Measurements from ENCODE around the gene KRTDAP. TPM values are rescaled to one million over a fixed set of nuclear protein-coding genes. Genes with fewer than 3 reads are reported as not detected.

The KRTDAP gene
- total RNA-seq, 1 donor from 2014 or later = not detected

DNA sequence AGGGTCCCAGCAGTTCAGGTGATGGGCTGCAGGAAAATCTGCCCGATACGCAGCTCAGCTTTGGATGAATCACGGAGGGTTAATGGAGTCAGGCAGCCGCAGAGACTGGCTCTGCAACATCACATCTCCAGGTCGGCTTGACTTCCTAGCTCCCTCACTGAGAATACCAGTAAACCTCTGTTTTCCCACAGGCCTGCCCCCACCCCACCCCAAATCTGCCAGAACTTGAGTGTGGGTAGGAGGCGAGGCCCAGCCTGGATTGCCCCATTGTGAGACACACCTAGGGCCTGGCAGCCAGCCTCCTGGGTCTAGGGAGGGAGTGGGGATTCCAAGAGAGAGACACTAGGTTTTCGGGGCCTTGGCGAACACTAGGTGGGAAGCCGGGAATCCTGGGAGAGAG, 3.7 kb upstream of the KRTDAP start:
- DNase-seq (ENCODE audit: low spot score) = no peak
- H3K27me3 Mint-ChIP-seq (ENCODE audit: low read depth) = peaks cover 50% of the 10 kb centered on the region
- no peak overlapping the region for H3K27ac Mint-ChIP-seq (ENCODE audit: unreplicated experiment)
- H3K9me3 Mint-ChIP-seq (ENCODE audit: low read depth) = no peaks in the 10 kb centered on the region
- no peaks in the 10 kb centered on the region for H3K36me3 Mint-ChIP-seq (ENCODE audit: low read depth)
- H3K4me3 Mint-ChIP-seq (ENCODE audit: unreplicated experiment) = no peak overlapping the region
- TF ChIP-seq, protein P1, sequence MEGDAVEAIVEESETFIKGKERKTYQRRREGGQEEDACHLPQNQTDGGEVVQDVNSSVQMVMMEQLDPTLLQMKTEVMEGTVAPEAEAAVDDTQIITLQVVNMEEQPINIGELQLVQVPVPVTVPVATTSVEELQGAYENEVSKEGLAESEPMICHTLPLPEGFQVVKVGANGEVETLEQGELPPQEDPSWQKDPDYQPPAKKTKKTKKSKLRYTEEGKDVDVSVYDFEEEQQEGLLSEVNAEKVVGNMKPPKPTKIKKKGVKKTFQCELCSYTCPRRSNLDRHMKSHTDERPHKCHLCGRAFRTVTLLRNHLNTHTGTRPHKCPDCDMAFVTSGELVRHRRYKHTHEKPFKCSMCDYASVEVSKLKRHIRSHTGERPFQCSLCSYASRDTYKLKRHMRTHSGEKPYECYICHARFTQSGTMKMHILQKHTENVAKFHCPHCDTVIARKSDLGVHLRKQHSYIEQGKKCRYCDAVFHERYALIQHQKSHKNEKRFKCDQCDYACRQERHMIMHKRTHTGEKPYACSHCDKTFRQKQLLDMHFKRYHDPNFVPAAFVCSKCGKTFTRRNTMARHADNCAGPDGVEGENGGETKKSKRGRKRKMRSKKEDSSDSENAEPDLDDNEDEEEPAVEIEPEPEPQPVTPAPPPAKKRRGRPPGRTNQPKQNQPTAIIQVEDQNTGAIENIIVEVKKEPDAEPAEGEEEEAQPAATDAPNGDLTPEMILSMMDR (IDR thresholded peaks at IDR 0.05) = no peak
- H3K4me1 Mint-ChIP-seq (ENCODE audit: low read depth) = peaks cover 5% of the 10 kb centered on the region

DNA sequence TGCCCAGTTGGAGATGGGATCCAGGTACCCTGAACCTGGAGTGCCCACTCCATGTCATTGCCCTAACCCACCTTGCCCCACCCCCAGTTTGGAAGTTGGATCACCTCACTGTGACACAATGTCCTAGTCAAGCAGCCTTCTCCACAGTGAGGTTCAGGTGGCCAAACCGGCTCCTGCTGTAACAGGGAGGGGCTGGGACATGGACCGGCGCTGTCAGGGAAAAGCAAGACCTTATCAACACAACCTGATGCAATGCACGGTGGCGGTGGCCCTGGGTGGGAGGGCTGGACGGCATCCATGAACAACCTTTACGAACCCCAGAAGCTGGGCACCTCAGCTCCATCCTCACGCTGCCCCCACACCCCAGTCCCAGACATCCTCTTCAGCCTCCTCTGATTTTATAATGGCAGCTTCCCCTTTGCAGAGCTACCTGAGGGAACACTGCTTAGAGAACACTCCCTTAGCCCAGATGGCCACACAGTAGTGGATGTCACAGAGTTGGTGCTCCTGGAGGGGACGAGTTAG, 1.6 kb upstream of the KRTDAP start:
- Mint-ChIP-seq H3K36me3 (ENCODE audit: low read depth) (no peaks in the 10 kb centered on the region), H3K4me3 (ENCODE audit: unreplicated experiment) (no peak overlapping the region), H3K9me3 (ENCODE audit: low read depth) (no peaks in the 10 kb centered on the region), H3K27me3 (ENCODE audit: low read depth) (peaks cover 53% of the 10 kb centered on the region), H3K27ac (ENCODE audit: unreplicated experiment) (no peak overlapping the region), H3K4me1 (ENCODE audit: low read depth) (peaks cover 5% of the 10 kb centered on the region)
- no peak for DNase-seq (ENCODE audit: low spot score)
- TF ChIP-seq, protein P1 (IDR thresholded peaks at IDR 0.05) = no peak

DNA sequence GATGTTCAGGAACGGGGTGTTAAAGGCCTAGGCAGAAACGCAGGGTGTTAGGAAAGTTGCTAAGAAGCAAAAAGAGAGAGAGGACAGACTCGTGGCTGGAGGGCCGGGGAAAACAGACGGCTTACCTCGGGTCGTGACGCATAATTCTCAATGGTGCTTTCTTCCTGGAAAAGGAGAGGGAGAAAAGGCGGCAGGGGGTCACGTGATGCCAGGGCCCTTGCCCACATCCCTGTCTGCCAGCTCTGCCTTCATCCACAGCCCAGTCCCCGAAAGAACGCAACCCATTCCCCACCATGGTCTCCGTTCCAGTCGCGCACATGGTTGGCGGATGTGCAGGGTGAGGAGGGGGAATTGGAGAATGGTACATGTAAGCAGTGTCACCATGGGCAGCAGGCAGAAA, 1.6 kb downstream of the KRTDAP start:
- no peak for DNase-seq (ENCODE audit: low spot score)
- no peaks in the 10 kb centered on the region for H3K9me3 Mint-ChIP-seq (ENCODE audit: low read depth)
- H3K36me3 Mint-ChIP-seq (ENCODE audit: low read depth) = no peaks in the 10 kb centered on the region
- H3K4me3 Mint-ChIP-seq (ENCODE audit: unreplicated experiment) = no peak overlapping the region
- H3K27me3 Mint-ChIP-seq (ENCODE audit: low read depth) = peaks cover 70% of the 10 kb centered on the region
- TF ChIP-seq, protein P1 (IDR thresholded peaks at IDR 0.05) = no peak
- no peaks in the 10 kb centered on the region for H3K4me1 Mint-ChIP-seq (ENCODE audit: low read depth)
- H3K27ac Mint-ChIP-seq (ENCODE audit: unreplicated experiment) = no peak overlapping the region

DNA sequence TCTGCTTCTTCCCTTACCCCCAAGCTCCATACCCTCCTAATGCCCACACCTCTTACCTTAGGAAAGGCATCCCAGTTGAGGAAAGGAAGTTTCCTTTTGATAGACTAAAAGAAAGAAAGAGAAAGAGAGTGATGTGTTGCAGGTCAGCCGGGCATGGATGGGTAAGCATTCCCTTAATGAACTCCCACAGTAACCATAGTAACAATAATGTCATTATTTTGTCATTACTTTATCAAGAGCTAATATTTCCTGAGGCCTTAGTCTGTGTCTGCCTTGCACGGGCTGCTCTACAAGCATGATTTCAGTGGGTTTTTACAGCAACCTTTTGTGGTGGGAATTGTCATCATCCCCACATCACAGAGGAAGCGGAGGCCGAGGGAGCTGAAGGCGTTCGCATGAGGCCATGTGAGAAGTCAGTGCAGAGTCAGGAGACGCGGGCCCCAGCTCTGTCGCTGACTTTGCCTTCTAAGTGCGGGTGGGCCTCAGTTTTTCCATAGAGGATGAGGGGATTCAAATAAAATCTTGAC, 2.5 kb downstream of the KRTDAP start:
- H3K9me3 Mint-ChIP-seq (ENCODE audit: low read depth) = no peaks in the 10 kb centered on the region
- no peak overlapping the region for H3K27ac Mint-ChIP-seq (ENCODE audit: unreplicated experiment)
- no peak overlapping the region for H3K4me3 Mint-ChIP-seq (ENCODE audit: unreplicated experiment)
- TF ChIP-seq, protein P1 (IDR thresholded peaks at IDR 0.05) = no peak
- no peaks in the 10 kb centered on the region for H3K36me3 Mint-ChIP-seq (ENCODE audit: low read depth)
- no peaks in the 10 kb centered on the region for H3K4me1 Mint-ChIP-seq (ENCODE audit: low read depth)
- H3K27me3 Mint-ChIP-seq (ENCODE audit: low read depth) = peaks cover 66% of the 10 kb centered on the region
- no peak for DNase-seq (ENCODE audit: low spot score)

DNA sequence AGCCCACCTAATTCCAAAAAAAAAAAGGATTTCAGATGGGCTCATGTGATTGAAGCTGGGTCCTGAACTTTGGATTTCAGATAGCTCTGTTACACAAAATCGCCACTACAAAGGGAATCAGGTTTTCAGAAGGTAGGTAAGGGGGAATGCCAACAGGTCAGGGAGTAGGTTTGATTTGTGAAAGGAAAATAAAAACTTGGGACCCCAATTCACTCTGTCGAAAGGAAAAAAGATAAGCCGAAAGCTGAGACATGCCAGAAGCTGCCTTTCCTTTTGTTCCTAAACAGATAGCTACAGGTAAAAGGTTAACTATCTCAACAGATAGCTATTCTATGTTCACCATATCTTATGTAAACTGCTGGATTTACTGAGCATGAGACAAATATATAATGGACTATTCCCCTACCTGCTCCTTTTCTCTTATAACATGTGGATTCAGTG, 4.0 kb downstream of the KRTDAP start:
- Mint-ChIP-seq H3K9me3 (ENCODE audit: low read depth) (no peaks in the 10 kb centered on the region), H3K27me3 (ENCODE audit: low read depth) (peaks cover 54% of the 10 kb centered on the region), H3K27ac (ENCODE audit: unreplicated experiment) (no peak overlapping the region), H3K36me3 (ENCODE audit: low read depth) (no peaks in the 10 kb centered on the region), H3K4me1 (ENCODE audit: low read depth) (no peaks in the 10 kb centered on the region), H3K4me3 (ENCODE audit: unreplicated experiment) (no peak overlapping the region)
- DNase-seq (ENCODE audit: low spot score) = no peak
- TF ChIP-seq, protein P1 (IDR thresholded peaks at IDR 0.05) = no peak
